Urinary bladder (tissue), 4 donors: ENCODE results near the gene DNAH7. TPM values are rescaled to one million over a fixed set of nuclear protein-coding genes. Genes with fewer than 3 reads are reported as not detected.

Experiments used
- DNase-seq: peaks from one replicate; pipeline ENCODE4 v3.0.0-alpha.2; 2015; ENCODE audit errors: extremely low spot score
- H3K27ac ChIP-seq: one replicate; pipeline ENCODE4 v1.5.1; 2013; ENCODE audit warnings: low read depth, mild to moderate bottlenecking, moderate library complexity
- H3K36me3 ChIP-seq: one replicate; pipeline ENCODE4 v1.6.1; 2013; ENCODE audit warnings: mild to moderate bottlenecking, moderate library complexity; ENCODE audit not compliant: insufficient read depth
- H3K4me1 ChIP-seq: one replicate; pipeline ENCODE4 v1.6.1; 2013; ENCODE audit warnings: mild to moderate bottlenecking, moderate library complexity; ENCODE audit not compliant: insufficient read depth
- H3K4me3 ChIP-seq: one replicate; pipeline ENCODE4 v1.5.1; 2013; ENCODE audit warnings: low read depth, low read length
- WGBS: extraction: QIAGEN DNeasy Blood & Tissue Kit; methylation state at CpG from one replicate; pipeline ENCODE4 v1.1.7; 2013; 5-methylcytosine and 5-hydroxymethylcytosine counted together
- polyA plus RNA-seq: library from polyadenylated mRNA; stranded (reverse); fragments of 200-250 nt; gene quantifications from one replicate; pipeline ENCODE4 v1.2.3, GENCODE V29; 2013
- total RNA-seq: library from RNA; depleted of rRNA; stranded (reverse); fragments of >200 nt; gene quantifications from one replicate; pipeline ENCODE4 v1.2.3, GENCODE V29; 2014
- donor health status: healthy with polysubstance abuse.
- donor health status: healthy.

Gene DNAH7
- total and polyA plus RNA-seq, 2 donors: 0.28 to 3.5 TPM

GRCh38 chr2:196063773-196064172 is 4.9 kb downstream of the DNAH7 start:
- no peak overlapping the region for H3K4me3 ChIP-seq
- WGBS: 70% methylated on average over 5 of the region's 5 CpGs
- no peaks in the 10 kb centered on the region for H3K4me1 ChIP-seq
- no peak for DNase-seq
- no peaks in the 10 kb centered on the region for H3K36me3 ChIP-seq
- no peak overlapping the region for H3K27ac ChIP-seq

GRCh38 chr2:196059491-196059960 is 9.1 kb downstream of the DNAH7 start:
- Histone ChIP-seq H3K4me1 (no peaks in the 10 kb centered on the region), H3K4me3 (no peak overlapping the region), H3K27ac (no peak overlapping the region), H3K36me3 (no peaks in the 10 kb centered on the region)
- DNase-seq: no peak
- whole genome bisulfite sequencing: 82% methylated on average over 3 of the region's 3 CpGs

- H3K4me1 ChIP-seq: no peaks in the 10 kb centered on the region
- WGBS: 81% methylated on average over 2 of the region's 2 CpGs
- H3K4me3 ChIP-seq: no peak overlapping the region
- no peak overlapping the region for H3K27ac ChIP-seq
- H3K36me3 ChIP-seq: no peaks in the 10 kb centered on the region
- DNase-seq: no peak
These were observed 14.0 kb downstream of the DNAH7 start for GRCh38 chr2:196054631-196055030.

GRCh38 chr2:196046123-196046917 is 22.3 kb downstream of the DNAH7 start:
- Histone ChIP-seq H3K36me3 (no peaks in the 10 kb centered on the region), H3K4me3 (no peak overlapping the region), H3K4me1 (no peaks in the 10 kb centered on the region), H3K27ac (no peak overlapping the region)
- no peak for DNase-seq
- WGBS: 92% methylated on average over 7 of the region's 7 CpGs

GRCh38 chr2:196041786-196042185 is 26.9 kb downstream of the DNAH7 start:
- H3K4me1 ChIP-seq: no peaks in the 10 kb centered on the region
- no peak for DNase-seq
- H3K4me3 ChIP-seq: no peak overlapping the region
- H3K36me3 ChIP-seq: no peaks in the 10 kb centered on the region
- H3K27ac ChIP-seq: no peak overlapping the region

GRCh38 chr2:196040218-196040617 is 28.4 kb downstream of the DNAH7 start:
- no peak overlapping the region for H3K27ac ChIP-seq
- no peak overlapping the region for H3K4me3 ChIP-seq
- no peaks in the 10 kb centered on the region for H3K36me3 ChIP-seq
- H3K4me1 ChIP-seq: no peaks in the 10 kb centered on the region
- no peak for DNase-seq

- Histone ChIP-seq H3K4me1 (no peaks in the 10 kb centered on the region), H3K36me3 (no peaks in the 10 kb centered on the region), H3K27ac (no peak overlapping the region), H3K4me3 (no peak overlapping the region)
- no peak for DNase-seq
- WGBS: 92% methylated on average over 2 of the region's 2 CpGs
These were observed 32.2 kb downstream of the DNAH7 start for GRCh38 chr2:196036442-196036841.

- WGBS: 82% methylated on average over 2 of the region's 2 CpGs
- no peak for DNase-seq
- H3K4me1 ChIP-seq: no peaks in the 10 kb centered on the region
These were observed 50.6 kb downstream of the DNAH7 start for GRCh38 chr2:196018037-196018436.

GRCh38 chr2:196012314-196012713 is 56.3 kb downstream of the DNAH7 start:
- H3K27ac ChIP-seq: no peak overlapping the region
- 88% methylated on average over 2 of the region's 2 CpGs for whole genome bisulfite sequencing
- H3K36me3 ChIP-seq: no peaks in the 10 kb centered on the region
- no peak overlapping the region for H3K4me3 ChIP-seq
- no peaks in the 10 kb centered on the region for H3K4me1 ChIP-seq
- no peak for DNase-seq

More at GRCh38 chr2:196018037-196018436, 50.6 kb downstream of the DNAH7 start:
- no peak overlapping the region for H3K4me3 ChIP-seq
- no peak overlapping the region for H3K27ac ChIP-seq
- H3K36me3 ChIP-seq: no peaks in the 10 kb centered on the region

- no peak for DNase-seq
- Histone ChIP-seq H3K27ac (no peak overlapping the region), H3K4me1 (no peaks in the 10 kb centered on the region), H3K4me3 (no peak overlapping the region), H3K36me3 (no peaks in the 10 kb centered on the region)
- 91% methylated on average over 1 of the region's 1 CpG for WGBS
These were observed 68.1 kb downstream of the DNAH7 start for GRCh38 chr2:196000551-196000950.

GRCh38 chr2:195998070-195998469 is 70.6 kb downstream of the DNAH7 start:
- Histone ChIP-seq H3K27ac (no peak overlapping the region), H3K4me3 (no peak overlapping the region), H3K36me3 (no peaks in the 10 kb centered on the region), H3K4me1 (no peaks in the 10 kb centered on the region)
- no peak for DNase-seq
- 95% methylated on average over 8 of the region's 8 CpGs for WGBS

GRCh38 chr2:195995499-195995898 is 73.1 kb downstream of the DNAH7 start:
- no peak overlapping the region for H3K27ac ChIP-seq
- H3K4me1 ChIP-seq: no peaks in the 10 kb centered on the region
- no peak for DNase-seq
- WGBS: 89% methylated on average over 6 of the region's 6 CpGs
- H3K36me3 ChIP-seq: no peaks in the 10 kb centered on the region
- H3K4me3 ChIP-seq: no peak overlapping the region

GRCh38 chr2:195993623-195994022 is 75.0 kb downstream of the DNAH7 start:
- Histone ChIP-seq H3K27ac (no peak overlapping the region), H3K4me3 (no peak overlapping the region), H3K36me3 (no peaks in the 10 kb centered on the region), H3K4me1 (no peaks in the 10 kb centered on the region)
- 92% methylated on average over 2 of the region's 2 CpGs for WGBS
- no peak for DNase-seq

GRCh38 chr2:195985741-195986140 is 82.9 kb downstream of the DNAH7 start:
- Histone ChIP-seq H3K4me3 (no peak overlapping the region), H3K27ac (no peak overlapping the region), H3K4me1 (no peaks in the 10 kb centered on the region), H3K36me3 (no peaks in the 10 kb centered on the region)
- 80% methylated on average over 3 of the region's 3 CpGs for WGBS
- DNase-seq: no peak
